ENCODE measurements around the gene PRR36. TPM values are rescaled to one million over a fixed set of nuclear protein-coding genes. Genes with fewer than 3 reads are reported as not detected.

PRR36 gene
- total RNA-seq, 4 donors from 2014 or later, result not detected

DNA sequence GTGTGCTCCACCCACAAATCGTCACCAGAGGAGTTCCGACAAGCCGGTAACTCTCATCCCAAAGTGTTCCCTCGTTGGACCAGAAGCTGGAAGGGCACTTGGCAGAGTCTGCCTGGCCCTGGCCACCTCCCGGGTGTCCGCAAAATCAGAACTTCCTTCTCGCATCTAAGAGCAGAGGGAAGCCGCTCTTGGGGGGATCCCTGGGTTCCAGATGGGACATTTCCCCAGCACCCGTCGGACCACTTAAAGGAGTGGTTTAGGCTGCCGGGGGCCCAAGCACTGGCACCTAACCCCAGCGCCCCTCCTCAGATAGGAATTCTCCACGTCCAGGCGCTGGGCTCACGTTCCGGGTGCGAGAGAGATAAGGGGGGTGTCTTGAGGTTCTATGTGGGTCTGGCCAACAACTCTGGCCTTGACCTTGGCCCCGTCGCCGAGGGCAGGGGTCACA is 28.6 kb upstream of the PRR36 start:
- TF ChIP-seq, protein P1, sequence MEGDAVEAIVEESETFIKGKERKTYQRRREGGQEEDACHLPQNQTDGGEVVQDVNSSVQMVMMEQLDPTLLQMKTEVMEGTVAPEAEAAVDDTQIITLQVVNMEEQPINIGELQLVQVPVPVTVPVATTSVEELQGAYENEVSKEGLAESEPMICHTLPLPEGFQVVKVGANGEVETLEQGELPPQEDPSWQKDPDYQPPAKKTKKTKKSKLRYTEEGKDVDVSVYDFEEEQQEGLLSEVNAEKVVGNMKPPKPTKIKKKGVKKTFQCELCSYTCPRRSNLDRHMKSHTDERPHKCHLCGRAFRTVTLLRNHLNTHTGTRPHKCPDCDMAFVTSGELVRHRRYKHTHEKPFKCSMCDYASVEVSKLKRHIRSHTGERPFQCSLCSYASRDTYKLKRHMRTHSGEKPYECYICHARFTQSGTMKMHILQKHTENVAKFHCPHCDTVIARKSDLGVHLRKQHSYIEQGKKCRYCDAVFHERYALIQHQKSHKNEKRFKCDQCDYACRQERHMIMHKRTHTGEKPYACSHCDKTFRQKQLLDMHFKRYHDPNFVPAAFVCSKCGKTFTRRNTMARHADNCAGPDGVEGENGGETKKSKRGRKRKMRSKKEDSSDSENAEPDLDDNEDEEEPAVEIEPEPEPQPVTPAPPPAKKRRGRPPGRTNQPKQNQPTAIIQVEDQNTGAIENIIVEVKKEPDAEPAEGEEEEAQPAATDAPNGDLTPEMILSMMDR (IDR thresholded peaks at IDR 0.05), result no peak
- no peak for ATAC-seq (ENCODE audit: low FRiP score)
- DNase-seq (ENCODE audit: low spot score), result no peak

DNA sequence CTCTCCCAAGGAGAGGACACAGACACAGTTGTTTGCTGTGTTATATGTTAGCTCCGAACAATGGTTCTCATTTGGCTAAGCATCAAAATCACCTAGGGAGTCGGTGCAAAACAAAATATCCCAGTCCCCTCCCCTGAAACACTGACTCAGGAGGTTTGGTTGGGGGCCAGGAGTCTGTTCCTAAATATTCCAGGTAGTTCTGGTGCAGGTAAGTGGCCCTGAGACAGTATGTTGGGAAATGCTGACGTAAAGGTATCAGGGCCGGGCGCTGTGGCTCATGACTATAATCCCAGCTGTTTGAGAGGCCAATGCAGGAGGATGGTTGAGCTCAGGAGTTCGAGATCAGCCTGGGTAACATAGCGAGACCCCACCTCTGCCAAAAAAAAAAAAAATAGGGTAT is 27.1 kb upstream of the PRR36 start:
- no peak for DNase-seq (ENCODE audit: low spot score)
- ATAC-seq (ENCODE audit: low FRiP score), result no peak
- TF ChIP-seq, protein P1 (IDR thresholded peaks at IDR 0.05), result no peak

DNA sequence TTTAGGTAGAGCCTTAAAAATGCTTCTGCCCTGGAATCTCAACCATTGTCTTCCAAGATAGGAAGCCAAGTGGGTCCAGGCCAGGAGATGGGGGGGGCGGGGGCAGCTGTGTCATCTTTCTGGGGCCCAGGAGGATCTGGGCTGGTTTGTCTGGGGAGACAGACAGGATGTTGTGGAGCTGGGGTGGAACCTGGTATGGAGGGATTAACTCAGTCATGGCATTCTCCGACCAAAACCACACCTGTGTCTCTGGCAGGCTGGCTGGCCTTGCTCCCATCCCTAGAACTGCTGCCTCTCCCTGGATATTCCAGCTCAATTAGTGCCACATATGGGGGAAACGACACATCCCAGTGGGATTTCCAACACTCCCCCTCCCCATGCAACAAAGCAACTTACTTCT is 26.7 kb upstream of the PRR36 start:
- TF ChIP-seq, protein P1 (IDR thresholded peaks at IDR 0.05), result no peak
- no peak for ATAC-seq (ENCODE audit: low FRiP score)
- DNase-seq (ENCODE audit: low spot score), result no peak

DNA sequence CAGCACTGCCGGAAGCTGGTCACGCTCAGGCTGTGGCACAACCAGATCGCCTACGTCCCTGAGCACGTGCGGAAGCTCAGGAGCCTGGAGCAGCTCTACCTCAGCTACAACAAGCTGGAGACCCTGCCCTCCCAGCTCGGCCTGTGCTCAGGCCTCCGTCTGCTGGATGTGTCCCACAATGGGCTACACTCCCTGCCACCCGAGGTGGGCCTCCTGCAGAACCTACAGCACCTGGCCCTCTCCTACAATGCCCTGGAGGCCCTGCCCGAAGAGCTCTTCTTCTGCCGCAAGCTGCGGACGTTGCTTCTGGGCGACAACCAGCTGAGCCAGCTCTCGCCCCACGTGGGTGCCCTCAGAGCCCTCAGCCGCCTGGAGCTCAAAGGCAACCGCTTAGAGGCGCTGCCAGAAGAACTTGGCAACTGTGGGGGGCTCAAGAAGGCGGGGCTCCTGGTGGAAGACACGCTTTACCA is 26.2 kb upstream of the PRR36 start:
- TF ChIP-seq, protein P1 (IDR thresholded peaks at IDR 0.05), result no peak
- no peak for DNase-seq (ENCODE audit: low spot score)
- ATAC-seq (ENCODE audit: low FRiP score), result no peak

DNA sequence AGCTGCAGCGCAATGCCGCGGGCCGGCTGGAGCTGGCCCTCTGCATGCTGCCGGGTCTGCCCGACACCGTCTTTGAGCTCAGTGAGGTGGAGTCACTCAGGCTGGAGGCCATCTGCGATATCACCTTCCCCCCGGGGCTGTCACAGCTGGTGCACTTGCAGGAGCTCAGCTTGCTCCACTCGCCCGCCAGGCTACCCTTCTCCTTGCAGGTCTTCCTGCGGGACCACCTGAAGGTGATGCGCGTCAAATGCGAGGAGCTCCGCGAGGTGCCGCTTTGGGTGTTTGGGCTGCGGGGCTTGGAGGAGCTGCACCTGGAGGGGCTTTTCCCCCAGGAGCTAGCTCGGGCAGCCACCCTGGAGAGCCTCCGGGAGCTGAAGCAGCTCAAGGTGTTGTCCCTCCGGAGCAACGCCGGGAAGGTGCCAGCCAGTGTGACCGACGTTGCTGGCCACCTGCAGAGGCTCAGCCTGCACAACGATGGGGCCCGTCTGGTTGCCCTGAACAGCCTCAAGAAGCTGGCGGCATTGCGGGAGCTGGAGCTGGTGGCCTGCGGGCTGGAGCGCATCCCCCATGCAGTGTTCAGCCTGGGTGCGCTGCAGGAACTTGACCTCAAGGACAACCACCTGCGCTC is 25.7 kb upstream of the PRR36 start:
- DNase-seq (ENCODE audit: low spot score) (no peak), ATAC-seq (ENCODE audit: low FRiP score) (no peak)
- TF ChIP-seq, protein P1 (IDR thresholded peaks at IDR 0.05), result no peak

DNA sequence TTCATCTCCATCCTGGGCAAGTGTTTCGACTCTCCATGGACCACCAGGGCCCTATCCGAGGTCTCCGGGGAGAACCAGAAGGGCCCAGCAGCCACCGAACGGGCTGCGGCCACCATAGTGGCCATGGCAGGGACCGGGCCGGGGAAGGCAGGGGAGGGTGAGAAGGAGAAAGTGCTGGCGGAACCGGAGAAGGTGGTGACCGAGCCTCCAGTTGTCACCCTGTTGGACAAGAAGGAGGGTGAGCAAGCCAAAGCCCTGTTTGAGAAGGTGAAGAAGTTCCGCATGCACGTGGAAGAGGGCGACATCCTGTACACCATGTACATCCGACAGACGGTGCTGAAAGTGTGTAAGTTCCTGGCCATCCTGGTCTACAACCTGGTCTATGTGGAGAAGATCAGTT is 24.8 kb upstream of the PRR36 start:
- ATAC-seq (ENCODE audit: low FRiP score) (no peak), DNase-seq (ENCODE audit: low spot score) (no peak)
- TF ChIP-seq, protein P1 (IDR thresholded peaks at IDR 0.05), result no peak

DNA sequence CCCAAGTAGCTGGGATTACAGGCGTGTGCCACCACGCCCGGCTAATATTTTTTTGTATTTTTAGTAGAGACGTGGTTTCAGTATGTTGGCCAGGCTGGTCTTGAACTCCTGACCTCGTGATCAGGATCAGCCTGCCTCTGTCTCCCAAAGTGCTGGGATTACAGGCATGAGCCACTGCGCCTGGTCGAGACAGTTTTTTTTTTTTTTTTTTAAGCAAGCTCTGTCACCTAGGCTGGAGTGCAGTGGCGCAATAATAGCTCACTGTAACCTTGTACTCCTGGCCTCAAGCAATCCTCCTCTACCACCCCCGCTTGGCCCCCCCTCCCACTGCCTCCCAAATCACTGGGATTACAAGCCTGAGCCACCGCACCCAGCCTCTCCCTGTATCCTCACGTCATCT is 23.1 kb upstream of the PRR36 start:
- ATAC-seq (ENCODE audit: low FRiP score) (no peak), DNase-seq (ENCODE audit: low spot score) (no peak)
- TF ChIP-seq, protein P1 (IDR thresholded peaks at IDR 0.05), result no peak

All from omental fat pad (tissue), 4 donors.